ENCODE data around the gene EAF1.

- TF ChIP-seq, protein P1, sequence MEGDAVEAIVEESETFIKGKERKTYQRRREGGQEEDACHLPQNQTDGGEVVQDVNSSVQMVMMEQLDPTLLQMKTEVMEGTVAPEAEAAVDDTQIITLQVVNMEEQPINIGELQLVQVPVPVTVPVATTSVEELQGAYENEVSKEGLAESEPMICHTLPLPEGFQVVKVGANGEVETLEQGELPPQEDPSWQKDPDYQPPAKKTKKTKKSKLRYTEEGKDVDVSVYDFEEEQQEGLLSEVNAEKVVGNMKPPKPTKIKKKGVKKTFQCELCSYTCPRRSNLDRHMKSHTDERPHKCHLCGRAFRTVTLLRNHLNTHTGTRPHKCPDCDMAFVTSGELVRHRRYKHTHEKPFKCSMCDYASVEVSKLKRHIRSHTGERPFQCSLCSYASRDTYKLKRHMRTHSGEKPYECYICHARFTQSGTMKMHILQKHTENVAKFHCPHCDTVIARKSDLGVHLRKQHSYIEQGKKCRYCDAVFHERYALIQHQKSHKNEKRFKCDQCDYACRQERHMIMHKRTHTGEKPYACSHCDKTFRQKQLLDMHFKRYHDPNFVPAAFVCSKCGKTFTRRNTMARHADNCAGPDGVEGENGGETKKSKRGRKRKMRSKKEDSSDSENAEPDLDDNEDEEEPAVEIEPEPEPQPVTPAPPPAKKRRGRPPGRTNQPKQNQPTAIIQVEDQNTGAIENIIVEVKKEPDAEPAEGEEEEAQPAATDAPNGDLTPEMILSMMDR (conservative IDR thresholded peaks at IDR 0.05; ENCODE audit: low read length) = no peak
- TF ChIP-seq EZH2phosphoT487 (IDR thresholded peaks at IDR 0.05; ENCODE audit: borderline replicate concordance) = no peak
These were observed 28.9 kb downstream of the EAF1 start for GRCh38 chr3:15456321-15456720.
